DND-41 (cell line): ENCODE measurements around the gene PCSK2.

Experiments used
- ATAC-seq: fragments of 200-7000 bp; cut with Tn5 transposase; 3 replicates; pipeline ENCODE4 v1.9.1; 2021; ENCODE audit warnings: low read depth; ENCODE audit not compliant: insufficient read depth
- DNase-seq: peaks from one replicate; pipeline ENCODE4 v3.0.0-alpha.2; 2020
- H2AFZ ChIP-seq: 2 replicates; pipeline ENCODE4 v1.6.0; 2012; ENCODE audit warnings: low read depth, low read length
- H3K27ac ChIP-seq: 2 replicates; pipeline ENCODE4 v1.5.1; 2012; ENCODE audit warnings: low read length, inconsistent platforms
- H3K27me3 ChIP-seq: fragments of 200-600 bp; sonication (generic); 2 replicates; pipeline ENCODE4 v1.6.0; 2012; ENCODE audit warnings: low read length, mild to moderate bottlenecking, inconsistent platforms; ENCODE audit not compliant: insufficient read depth, poor library complexity
- H3K36me3 ChIP-seq: 2 replicates; pipeline ENCODE4 v1.5.1; 2012; ENCODE audit warnings: low read length, inconsistent platforms; ENCODE audit not compliant: insufficient read depth
- H3K4me1 ChIP-seq: 2 replicates; pipeline ENCODE4 v1.5.1; 2012; ENCODE audit warnings: mild to moderate bottlenecking, low read length; ENCODE audit not compliant: insufficient read depth
- H3K4me2 ChIP-seq: 2 replicates; pipeline ENCODE4 v1.6.0; 2012; ENCODE audit warnings: mild to moderate bottlenecking, moderate library complexity, low read length, inconsistent platforms; ENCODE audit not compliant: insufficient read depth
- H3K4me3 ChIP-seq, 2 experiments: fragments of 200-600 bp in 1 of 2; shearing (Covaris generic) in 1 of 2; 2 replicates each; pipeline ENCODE4 v1.5.1; 2012 to 2016; ENCODE audit warnings: inconsistent platforms in 2 of 2, low read length in 2 of 2, mild to moderate bottlenecking in 2 of 2, low read depth in 1 of 2, moderate library complexity in 1 of 2
- H3K79me2 ChIP-seq: 2 replicates; pipeline ENCODE4 v1.6.0; 2012; ENCODE audit warnings: low read length, inconsistent platforms; ENCODE audit not compliant: insufficient read depth
- H3K9ac ChIP-seq: 2 replicates; pipeline ENCODE4 v1.6.0; 2012; ENCODE audit warnings: low read depth, mild to moderate bottlenecking, inconsistent platforms, low read length, moderate library complexity
- H3K9me3 ChIP-seq: 2 replicates; pipeline ENCODE4 v1.5.1; 2012; ENCODE audit warnings: low read length, moderate library complexity, mild to moderate bottlenecking, inconsistent platforms; ENCODE audit not compliant: insufficient read depth, severe bottlenecking
- H4K20me1 ChIP-seq: 2 replicates; pipeline ENCODE4 v1.6.0; 2012; ENCODE audit warnings: low read length; ENCODE audit not compliant: insufficient read depth
- EZH2 ChIP-seq: IDR thresholded peaks from 3 replicates; pipeline ENCODE4 v1.6.1; 2012; ENCODE audit warnings: borderline replicate concordance, low read depth, mild to moderate bottlenecking, moderate library complexity, low read length, inconsistent platforms; ENCODE audit not compliant: severe bottlenecking
- TF ChIP-seq, protein P1 (sequence below): IDR thresholded peaks from 2 replicates; pipeline ENCODE4 v1.5.1; 2012; ENCODE audit warnings: borderline replicate concordance, low read length, moderate library complexity, mild to moderate bottlenecking; ENCODE audit not compliant: poor library complexity, severe bottlenecking; ENCODE audit errors: extremely low read depth

The PCSK2 gene

DNA sequence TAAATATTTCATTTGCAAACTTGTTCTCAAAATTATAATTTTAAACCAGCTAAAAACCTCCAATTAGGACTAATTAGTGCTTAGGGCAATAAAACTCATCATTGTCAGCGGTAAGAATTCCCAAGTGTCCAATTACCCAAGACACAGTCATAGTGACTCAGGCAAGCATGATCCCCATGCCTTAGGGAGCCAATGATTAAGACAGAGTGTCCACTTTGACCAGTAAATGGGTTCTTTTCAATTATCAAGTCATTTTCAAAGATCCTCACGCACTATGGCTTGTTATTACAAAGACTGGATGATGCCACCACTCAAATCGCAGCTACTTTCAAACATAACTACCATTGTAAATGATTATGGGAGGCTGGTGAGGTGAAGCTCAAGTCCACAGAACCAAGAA lies 190.4 kb downstream of the PCSK2 start:
- Histone ChIP-seq H3K4me1 (no peaks in the 10 kb centered on the region), H3K79me2 (no peaks in the 10 kb centered on the region), H3K27me3 (no peaks in the 10 kb centered on the region), H3K9ac (no peak overlapping the region), H4K20me1 (no peaks in the 10 kb centered on the region), H3K4me3 (no peak overlapping the region), H3K9me3 (no peaks in the 10 kb centered on the region), H3K36me3 (no peaks in the 10 kb centered on the region), H3K27ac (no peak overlapping the region), H3K4me2 (no peak overlapping the region), H2AFZ (no peak overlapping the region)
- DNase-seq (no peak), ATAC-seq (no peak)
- no peak for TF ChIP-seq EZH2
- TF ChIP-seq, protein P1, sequence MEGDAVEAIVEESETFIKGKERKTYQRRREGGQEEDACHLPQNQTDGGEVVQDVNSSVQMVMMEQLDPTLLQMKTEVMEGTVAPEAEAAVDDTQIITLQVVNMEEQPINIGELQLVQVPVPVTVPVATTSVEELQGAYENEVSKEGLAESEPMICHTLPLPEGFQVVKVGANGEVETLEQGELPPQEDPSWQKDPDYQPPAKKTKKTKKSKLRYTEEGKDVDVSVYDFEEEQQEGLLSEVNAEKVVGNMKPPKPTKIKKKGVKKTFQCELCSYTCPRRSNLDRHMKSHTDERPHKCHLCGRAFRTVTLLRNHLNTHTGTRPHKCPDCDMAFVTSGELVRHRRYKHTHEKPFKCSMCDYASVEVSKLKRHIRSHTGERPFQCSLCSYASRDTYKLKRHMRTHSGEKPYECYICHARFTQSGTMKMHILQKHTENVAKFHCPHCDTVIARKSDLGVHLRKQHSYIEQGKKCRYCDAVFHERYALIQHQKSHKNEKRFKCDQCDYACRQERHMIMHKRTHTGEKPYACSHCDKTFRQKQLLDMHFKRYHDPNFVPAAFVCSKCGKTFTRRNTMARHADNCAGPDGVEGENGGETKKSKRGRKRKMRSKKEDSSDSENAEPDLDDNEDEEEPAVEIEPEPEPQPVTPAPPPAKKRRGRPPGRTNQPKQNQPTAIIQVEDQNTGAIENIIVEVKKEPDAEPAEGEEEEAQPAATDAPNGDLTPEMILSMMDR = no peak

DNA sequence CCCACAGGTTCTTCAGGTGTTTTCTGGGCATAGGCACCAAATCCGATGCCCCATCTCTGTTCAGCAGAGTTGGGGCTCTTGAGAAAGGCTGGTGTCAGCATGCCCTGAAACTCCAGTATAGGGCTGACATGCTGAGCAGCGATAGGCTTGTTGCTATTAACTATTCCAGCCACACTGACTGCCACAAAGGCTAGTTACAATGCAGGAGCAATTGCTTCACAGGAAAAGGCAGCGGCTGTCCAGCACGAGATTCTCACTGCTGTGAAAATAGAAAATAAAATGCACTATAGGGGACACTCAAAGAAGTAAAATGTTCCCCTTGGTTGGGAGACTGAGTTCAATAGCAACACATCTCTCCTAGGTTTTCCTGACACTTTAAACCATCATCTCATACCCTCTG lies 191.9 kb downstream of the PCSK2 start:
- no peaks in the 10 kb centered on the region for H3K27me3 ChIP-seq
- no peak overlapping the region for H3K4me2 ChIP-seq
- H3K4me1 ChIP-seq = no peaks in the 10 kb centered on the region
- no peaks in the 10 kb centered on the region for H4K20me1 ChIP-seq
- TF ChIP-seq EZH2 = no peak
- TF ChIP-seq, protein P1 = no peak
- H2AFZ ChIP-seq = no peak overlapping the region
- no peaks in the 10 kb centered on the region for H3K79me2 ChIP-seq
- DNase-seq (no peak), ATAC-seq (no peak)
- no peak overlapping the region for H3K27ac ChIP-seq
- H3K9ac ChIP-seq = no peak overlapping the region
- no peaks in the 10 kb centered on the region for H3K9me3 ChIP-seq
- H3K36me3 ChIP-seq = no peaks in the 10 kb centered on the region
- H3K4me3 ChIP-seq = no peak overlapping the region

DNA sequence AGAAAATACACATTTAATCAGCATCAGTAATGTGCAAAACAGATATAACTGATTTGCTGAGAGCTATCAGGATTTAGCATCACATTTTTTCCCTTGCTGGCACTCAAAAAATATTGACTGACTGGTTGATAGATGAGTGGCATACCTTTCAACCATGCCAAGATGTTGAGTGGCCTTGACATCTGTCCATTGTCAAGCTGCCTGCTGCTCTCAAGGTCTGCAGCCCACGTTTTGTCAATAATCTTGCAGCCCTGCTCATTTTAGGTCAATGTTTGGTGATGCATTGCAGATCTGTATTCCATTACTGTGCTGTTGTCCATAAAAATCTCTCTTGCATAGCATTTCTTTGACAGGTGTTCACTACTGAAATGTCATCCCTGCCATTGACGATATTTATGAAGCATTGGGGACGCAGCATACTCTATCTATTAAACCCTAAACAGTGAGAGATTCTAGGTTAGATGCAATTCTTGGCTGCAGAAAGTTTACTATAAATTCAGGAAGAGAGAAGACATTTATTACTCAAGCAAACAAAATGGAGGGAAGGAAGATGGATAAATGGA lies 192.7 kb downstream of the PCSK2 start:
- Histone ChIP-seq H3K36me3 (no peaks in the 10 kb centered on the region), H3K9me3 (no peaks in the 10 kb centered on the region), H3K79me2 (no peaks in the 10 kb centered on the region), H3K9ac (no peak overlapping the region), H3K27ac (no peak overlapping the region), H3K4me3 (no peak overlapping the region), H3K4me1 (no peaks in the 10 kb centered on the region), H4K20me1 (no peaks in the 10 kb centered on the region), H3K27me3 (no peaks in the 10 kb centered on the region), H2AFZ (no peak overlapping the region), H3K4me2 (no peak overlapping the region)
- DNase-seq = no peak
- ATAC-seq = no peak
- TF ChIP-seq, protein P1 = no peak

DNA sequence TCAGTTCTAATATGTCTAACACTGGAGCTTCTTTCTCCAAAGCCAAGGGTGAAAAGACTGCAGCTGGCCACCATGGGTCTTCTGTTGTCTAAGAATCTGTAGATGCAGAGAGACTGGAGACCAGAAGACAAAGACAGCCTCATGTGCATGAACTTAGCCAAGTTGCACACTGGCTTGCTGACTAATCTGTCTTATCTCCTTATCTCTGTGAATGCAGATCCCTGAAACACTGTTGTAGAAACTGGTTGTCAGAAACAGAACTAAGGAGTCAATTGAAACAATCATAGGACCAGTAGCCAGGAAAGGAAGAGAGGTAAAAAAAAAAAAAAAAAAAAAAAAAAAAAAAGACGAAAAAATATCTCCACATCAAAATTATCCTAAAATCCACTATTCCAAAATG lies 194.7 kb downstream of the PCSK2 start:
- Histone ChIP-seq H3K4me2 (no peak overlapping the region), H3K79me2 (no peaks in the 10 kb centered on the region), H4K20me1 (no peaks in the 10 kb centered on the region), H2AFZ (no peak overlapping the region), H3K9me3 (no peaks in the 10 kb centered on the region), H3K27me3 (no peaks in the 10 kb centered on the region), H3K27ac (no peak overlapping the region), H3K4me1 (no peaks in the 10 kb centered on the region), H3K36me3 (no peaks in the 10 kb centered on the region), H3K9ac (no peak overlapping the region), H3K4me3 (no peak overlapping the region)
- ATAC-seq = no peak
- TF ChIP-seq, protein P1 = no peak
- TF ChIP-seq EZH2 = no peak
- DNase-seq = no peak
